GM21825 (cell line): ENCODE measurements around the gene LIN7C.

Experiments
- ATAC-seq: cut with Tn5 transposase; IDR thresholded peaks from one replicate; pipeline ENCODE4 v1.9.1; 2021; ENCODE audit warnings: mild to moderate bottlenecking, moderate library complexity; ENCODE audit not compliant: unreplicated experiment

LIN7C gene

GRCh38 chr11:27471589-27472397 lies 34.8 kb downstream of the LIN7C start:
- ATAC-seq: peak; percentile 41

GRCh38 chr11:27470826-27471588 lies 35.6 kb downstream of the LIN7C start:
- no peak for ATAC-seq

GRCh38 chr11:27470166-27470565 lies 36.4 kb downstream of the LIN7C start:
- ATAC-seq: no peak

GRCh38 chr11:27468995-27469695 lies 37.4 kb downstream of the LIN7C start:
- no peak for ATAC-seq

GRCh38 chr11:27468209-27468994 lies 38.2 kb downstream of the LIN7C start:
- no peak for ATAC-seq

- no peak for ATAC-seq
These were observed 39.2 kb downstream of the LIN7C start for GRCh38 chr11:27467181-27467913.

- ATAC-seq: no peak
These were observed 40.2 kb downstream of the LIN7C start for GRCh38 chr11:27466363-27466762.

- ATAC-seq: no peak
These were observed 40.9 kb downstream of the LIN7C start for GRCh38 chr11:27465629-27466028.

GRCh38 chr11:27464909-27465308 lies 41.7 kb downstream of the LIN7C start:
- no peak for ATAC-seq

GRCh38 chr11:27464289-27464696 lies 42.3 kb downstream of the LIN7C start:
- ATAC-seq: no peak

GRCh38 chr11:27462543-27462942 lies 44.0 kb downstream of the LIN7C start:
- no peak for ATAC-seq

- ATAC-seq: no peak
These were observed 46.2 kb downstream of the LIN7C start for GRCh38 chr11:27460158-27460978.

GRCh38 chr11:27459191-27459590 lies 47.4 kb downstream of the LIN7C start:
- no peak for ATAC-seq

GRCh38 chr11:27458182-27458581 lies 48.4 kb downstream of the LIN7C start:
- ATAC-seq: no peak

- no peak for ATAC-seq
These were observed 49.7 kb downstream of the LIN7C start for GRCh38 chr11:27456795-27457329.

- no peak for ATAC-seq
These were observed 50.3 kb downstream of the LIN7C start for GRCh38 chr11:27456140-27456794.

- ATAC-seq: no peak
These were observed 50.9 kb downstream of the LIN7C start for GRCh38 chr11:27455667-27456066.

- no peak for ATAC-seq
These were observed 52.9 kb downstream of the LIN7C start for GRCh38 chr11:27453701-27454100.
